Measurements from ENCODE around the gene ZFC3H1.

Gene ZFC3H1

DNA sequence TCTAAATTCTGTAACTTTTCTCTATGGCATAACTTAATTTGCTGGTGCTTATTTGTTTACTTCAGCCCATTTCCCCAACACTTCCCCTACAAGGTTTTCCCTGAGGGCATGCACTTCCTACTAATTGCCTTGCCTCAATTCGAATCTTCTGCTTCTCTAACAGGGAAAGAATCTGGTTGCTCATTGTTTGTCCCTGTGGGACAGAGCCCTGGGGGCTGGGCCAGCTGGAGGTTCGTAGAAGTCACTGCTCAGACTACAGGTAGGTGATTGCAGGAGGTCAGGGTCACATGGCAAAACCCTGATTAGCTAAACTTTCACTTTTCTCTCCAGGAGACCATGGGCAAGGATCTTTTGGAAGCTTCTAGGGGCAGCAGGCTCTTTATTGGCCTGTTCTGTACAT is 72.0 kb downstream of the ZFC3H1 start:
- TF ChIP-seq, protein P1, sequence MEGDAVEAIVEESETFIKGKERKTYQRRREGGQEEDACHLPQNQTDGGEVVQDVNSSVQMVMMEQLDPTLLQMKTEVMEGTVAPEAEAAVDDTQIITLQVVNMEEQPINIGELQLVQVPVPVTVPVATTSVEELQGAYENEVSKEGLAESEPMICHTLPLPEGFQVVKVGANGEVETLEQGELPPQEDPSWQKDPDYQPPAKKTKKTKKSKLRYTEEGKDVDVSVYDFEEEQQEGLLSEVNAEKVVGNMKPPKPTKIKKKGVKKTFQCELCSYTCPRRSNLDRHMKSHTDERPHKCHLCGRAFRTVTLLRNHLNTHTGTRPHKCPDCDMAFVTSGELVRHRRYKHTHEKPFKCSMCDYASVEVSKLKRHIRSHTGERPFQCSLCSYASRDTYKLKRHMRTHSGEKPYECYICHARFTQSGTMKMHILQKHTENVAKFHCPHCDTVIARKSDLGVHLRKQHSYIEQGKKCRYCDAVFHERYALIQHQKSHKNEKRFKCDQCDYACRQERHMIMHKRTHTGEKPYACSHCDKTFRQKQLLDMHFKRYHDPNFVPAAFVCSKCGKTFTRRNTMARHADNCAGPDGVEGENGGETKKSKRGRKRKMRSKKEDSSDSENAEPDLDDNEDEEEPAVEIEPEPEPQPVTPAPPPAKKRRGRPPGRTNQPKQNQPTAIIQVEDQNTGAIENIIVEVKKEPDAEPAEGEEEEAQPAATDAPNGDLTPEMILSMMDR (IDR thresholded peaks at IDR 0.05; ENCODE audit: low read depth, low read length) = no peak
- no peak for DNase-seq (ENCODE audit: low read depth, low spot score)
- in situ Hi-C loops (cut with HindIII; ENCODE audit: low sequenced_read_pairs) = no loop called here
- H3K4me3 ChIP-seq (ENCODE audit: low read depth, low read length) = no peak overlapping the region

DNA sequence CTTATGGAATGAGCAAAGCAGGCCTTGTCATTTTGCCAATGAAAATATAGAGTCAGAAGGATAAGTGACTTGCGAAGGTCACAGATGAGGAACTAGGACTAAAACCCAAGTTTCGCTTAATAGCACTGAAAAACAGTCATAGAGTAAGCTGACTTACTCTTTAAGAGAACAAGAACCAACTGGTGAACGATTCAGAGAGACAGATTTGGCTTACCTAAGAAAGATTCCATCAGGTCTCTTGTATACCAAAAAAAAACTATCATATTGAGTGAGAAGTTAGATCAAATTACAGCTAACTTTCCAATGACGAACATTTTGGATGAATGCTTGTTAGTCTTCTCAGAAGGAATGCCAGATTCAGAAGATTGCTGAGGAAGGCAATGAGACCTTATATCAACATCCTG is 74.2 kb downstream of the ZFC3H1 start:
- H3K4me3 ChIP-seq (ENCODE audit: low read depth, low read length) = no peak overlapping the region
- TF ChIP-seq, protein P1 (IDR thresholded peaks at IDR 0.05; ENCODE audit: low read depth, low read length) = no peak
- DNase-seq (ENCODE audit: low read depth, low spot score) = peak; percentile 22
- in situ Hi-C loops (cut with HindIII; ENCODE audit: low sequenced_read_pairs) = no loop called here

DNA sequence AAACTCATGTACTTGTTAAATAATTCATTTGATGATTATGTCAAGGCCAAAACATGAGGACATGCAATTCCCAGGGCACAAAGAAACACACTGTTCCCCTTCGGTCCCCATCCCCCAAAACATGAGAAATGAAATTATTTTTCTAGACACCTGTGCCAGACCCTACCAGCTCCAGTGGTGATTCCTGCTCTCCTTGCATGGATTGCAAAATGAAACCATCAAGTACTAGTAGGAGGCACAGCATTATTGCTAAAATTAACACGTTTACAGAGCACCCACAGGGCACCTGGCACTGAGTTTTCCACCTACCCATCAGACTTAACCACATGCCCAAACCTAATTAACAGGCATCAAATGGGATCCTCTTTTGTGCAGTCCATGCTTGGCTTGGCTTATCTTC is 76.6 kb downstream of the ZFC3H1 start:
- DNase-seq (ENCODE audit: low read depth, low spot score) = no peak
- TF ChIP-seq, protein P1 (IDR thresholded peaks at IDR 0.05; ENCODE audit: low read depth, low read length) = no peak
- in situ Hi-C loops (cut with HindIII; ENCODE audit: low sequenced_read_pairs) = no loop called here
- H3K4me3 ChIP-seq (ENCODE audit: low read depth, low read length) = no peak overlapping the region

DNA sequence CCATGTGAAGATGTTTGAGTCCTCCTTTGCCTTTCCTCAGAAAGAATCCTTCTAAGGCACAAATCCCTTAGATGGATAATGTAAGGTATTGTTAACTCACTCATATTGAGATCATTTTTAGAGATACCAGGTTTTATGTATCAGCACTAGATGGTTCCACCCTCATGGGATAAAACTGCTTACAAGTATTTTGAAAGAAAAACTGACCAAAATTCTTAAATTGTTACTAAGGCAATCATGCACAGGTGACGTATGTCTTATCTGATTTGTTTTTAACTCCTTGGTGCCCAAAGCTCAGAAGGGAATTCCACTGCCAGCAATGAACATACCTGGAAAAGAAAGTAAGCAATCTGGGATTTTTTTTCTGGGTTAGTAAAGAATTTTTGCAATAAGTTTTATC is 78.4 kb downstream of the ZFC3H1 start:
- TF ChIP-seq, protein P1 (IDR thresholded peaks at IDR 0.05; ENCODE audit: low read depth, low read length) = no peak
- in situ Hi-C loops (cut with HindIII; ENCODE audit: low sequenced_read_pairs) = no loop called here
- DNase-seq (ENCODE audit: low read depth, low spot score) = no peak

DNA sequence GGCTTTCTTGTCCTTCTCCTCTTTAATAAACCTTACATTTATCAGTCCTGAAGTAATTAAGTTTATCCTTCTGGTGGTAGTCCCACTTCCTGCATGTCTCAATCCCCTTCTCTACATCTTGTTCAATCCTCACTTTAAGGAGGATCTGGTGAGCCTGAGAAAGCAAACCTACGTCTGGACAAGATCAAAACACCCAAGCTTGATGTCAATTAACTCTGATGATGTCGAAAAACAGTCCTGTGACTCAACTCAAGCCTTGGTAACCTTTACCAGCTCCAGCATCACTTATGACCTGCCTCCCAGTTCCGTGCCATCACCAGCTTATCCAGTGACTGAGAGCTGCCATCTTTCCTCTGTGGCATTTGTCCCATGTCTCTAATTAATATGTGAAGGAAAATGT is 79.3 kb downstream of the ZFC3H1 start:
- TF ChIP-seq, protein P1 (IDR thresholded peaks at IDR 0.05; ENCODE audit: low read depth, low read length) = no peak
- no peak overlapping the region for H3K4me3 ChIP-seq (ENCODE audit: low read depth, low read length)
- DNase-seq (ENCODE audit: low read depth, low spot score) = no peak
- in situ Hi-C loops (cut with HindIII; ENCODE audit: low sequenced_read_pairs) = no loop called here

More for the DNA sequence above, 78.4 kb downstream of the ZFC3H1 start:
- no peak overlapping the region for H3K4me3 ChIP-seq (ENCODE audit: low read depth, low read length)

DNA sequence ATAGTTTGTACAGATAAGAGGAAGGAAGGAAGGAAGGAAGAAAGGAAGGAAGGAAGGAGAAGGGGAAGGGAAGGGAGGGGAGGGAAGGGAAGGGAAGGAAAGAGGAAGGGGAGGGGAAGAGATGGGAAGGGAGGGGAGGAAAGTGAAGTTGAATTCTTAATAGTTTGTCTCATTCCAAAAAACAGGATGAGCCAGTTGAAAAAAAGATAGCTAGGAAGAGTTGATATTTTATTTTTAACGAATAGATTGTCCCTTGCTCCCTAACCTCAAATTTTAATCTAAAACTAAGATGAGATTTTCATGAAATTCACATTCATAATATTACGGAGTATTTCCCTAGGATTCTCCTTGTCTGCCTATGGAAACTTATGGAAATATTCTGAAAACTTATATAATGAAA is 80.7 kb downstream of the ZFC3H1 start:
- no peak overlapping the region for H3K4me3 ChIP-seq (ENCODE audit: low read depth, low read length)
- no peak for DNase-seq (ENCODE audit: low read depth, low spot score)
- TF ChIP-seq, protein P1 (IDR thresholded peaks at IDR 0.05; ENCODE audit: low read depth, low read length) = no peak
- in situ Hi-C loops (cut with HindIII; ENCODE audit: low sequenced_read_pairs) = no loop called here

DNA sequence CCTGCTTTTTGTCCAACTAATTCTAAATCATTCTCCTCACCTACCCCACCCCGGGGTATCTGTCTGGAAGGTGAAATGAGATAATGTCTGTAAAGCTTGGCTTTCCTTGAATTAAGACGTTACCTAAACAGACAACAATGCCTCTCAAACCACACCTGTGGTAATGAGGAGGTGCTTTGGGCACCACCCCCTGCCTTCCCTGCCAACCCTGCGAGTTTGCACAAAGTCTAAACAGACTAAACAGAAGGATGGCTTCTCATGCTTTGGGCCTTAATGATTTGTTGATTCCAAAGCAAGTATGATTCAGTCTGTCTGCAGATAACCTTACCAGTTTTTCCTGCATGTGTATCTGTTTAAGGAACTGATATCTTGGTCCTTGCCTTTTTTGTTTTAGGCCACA is 82.4 kb downstream of the ZFC3H1 start:
- in situ Hi-C loops (cut with HindIII; ENCODE audit: low sequenced_read_pairs) = no loop called here
- H3K4me3 ChIP-seq (ENCODE audit: low read depth, low read length) = no peak overlapping the region
- TF ChIP-seq, protein P1 (IDR thresholded peaks at IDR 0.05; ENCODE audit: low read depth, low read length) = no peak
- DNase-seq (ENCODE audit: low read depth, low spot score) = no peak
